GM12801 (cell line): ENCODE results near the gene PRPF6.

Experiments used
- CTCF ChIP-seq: IDR thresholded peaks from one replicate; pipeline ENCODE4 v1.5.1; 2011; ENCODE audit warnings: control low read depth; ENCODE audit not compliant: insufficient read length; ENCODE audit errors: extremely low read depth

PRPF6 gene

GRCh38 chr20:63947638-63948456, 33.1 kb upstream of the PRPF6 start:
- no peak for TF ChIP-seq CTCF

- TF ChIP-seq CTCF: no peak
Observed at GRCh38 chr20:63950701-63951397, 30.1 kb upstream of the PRPF6 start.

- no peak for TF ChIP-seq CTCF
Observed at GRCh38 chr20:63951398-63952209, 29.3 kb upstream of the PRPF6 start.

- no peak for TF ChIP-seq CTCF
Observed at GRCh38 chr20:63952210-63952535, 28.8 kb upstream of the PRPF6 start.

GRCh38 chr20:63952769-63953168, 28.2 kb upstream of the PRPF6 start:
- TF ChIP-seq CTCF: no peak

GRCh38 chr20:63953764-63954429, 27.0 kb upstream of the PRPF6 start:
- TF ChIP-seq CTCF: no peak
